Measurements from ENCODE around the gene SMCO2. TPM values are rescaled to one million over a fixed set of nuclear protein-coding genes. Genes with fewer than 3 reads are reported as not detected.

Gene SMCO2
- total and polyA plus RNA-seq, 9 of the 15 experiments (the other 6 are each of a cell fraction or from before 2014, with no cell fraction given): not detected

- TF ChIP-seq MNT (conservative IDR thresholded peaks at IDR 0.05): no peak
- TF ChIP-seq ZNF75A (CRISPR knock-in tag; IDR thresholded peaks at IDR 0.05): no peak
- TF ChIP-seq E2F1 (CRISPR knock-in tag; IDR thresholded peaks at IDR 0.05): no peak
Measured at GRCh38 chr12:27534765-27535161, 88.2 kb downstream of the SMCO2 start (continued).

- intact Hi-C loops (cut with micrococcal nuclease) (no loop called here), in situ Hi-C loops (cut with MboI) (no loop called here)
- CTCF ChIA-PET (ENCODE audit: low intra/inter-chr PET ratio): no interaction called here
- no peak overlapping the region for H3K4me2 ChIP-seq (ENCODE audit: insufficient read depth, low read length)
- H3K27me3 ChIP-seq (ENCODE audit: control insufficient read depth in 2 of 2, insufficient read depth in 2 of 2, low read length in 2 of 2): peaks cover 4 to 12% of the 10 kb centered on the region in 2 experiments; a peak in 2 of 5 replicates
- DNase-seq (ENCODE audit: extremely low read depth in 1 of 4, low spot score in 3 of 4): no peak
- no peaks in the 10 kb centered on the region for H3K9me3 ChIP-seq (replicated peaks; ENCODE audit: control insufficient read depth, insufficient read depth, low read depth, low read length)
- BruUV-seq (replicated peaks): no TSS peak
- H3K27ac ChIP-seq (ENCODE audit: extremely low read depth, low read depth, low read length): no peak overlapping the region
- H3K4me1 ChIP-seq (replicated peaks in 1 of 2; ENCODE audit: control insufficient read depth in 2 of 2, insufficient read depth in 2 of 2, low read length in 2 of 2): no peaks in the 10 kb centered on the region; a peak in 1 of 5 replicates
- no peak for ATAC-seq
- H3K9ac ChIP-seq (ENCODE audit: insufficient read depth in 1 of 2, low read depth in 2 of 2, low read length in 2 of 2): no peak overlapping the region
- no peak for FAIRE-seq
- H2AFZ ChIP-seq (ENCODE audit: low read depth, low read length): no peak overlapping the region
- no peaks in the 10 kb centered on the region for H3K79me2 ChIP-seq (ENCODE audit: control insufficient read depth, insufficient read depth, low read length)
- no peaks in the 10 kb centered on the region for H3K36me3 ChIP-seq (ENCODE audit: control insufficient read depth, insufficient read depth, low read length)
- POLR2A ChIA-PET: no interaction called here
- H3K4me3 ChIP-seq: no peak overlapping the region
- H3K9me1 ChIP-seq (ENCODE audit: control insufficient read depth, insufficient read depth, low read length): no peaks in the 10 kb centered on the region
- peaks cover 3% of the 10 kb centered on the region; the same call in 1 of the 2 replicates for H4K20me1 ChIP-seq (replicated peaks; ENCODE audit: control insufficient read depth, insufficient read depth, low read length)
- WGBS (ENCODE audit: insufficient coverage, low coverage, missing lambda C conversion rate): 2% methylated on average over 6 of the region's 6 CpGs
- no peak for TF ChIP-seq ZBTB12 (CRISPR knock-in tag; IDR thresholded peaks at IDR 0.05)
- TF ChIP-seq ZNF354B (CRISPR knock-in tag; IDR thresholded peaks at IDR 0.05): no peak
- no peak for TF ChIP-seq SIX5 (IDR thresholded peaks at IDR 0.05; ENCODE audit: borderline replicate concordance in 1 of 2, insufficient read depth in 1 of 2, low read depth in 1 of 2, low read length in 2 of 2)
- no peak for TF ChIP-seq SREBF2 (CRISPR knock-in tag; IDR thresholded peaks at IDR 0.05)
- no peak for TF ChIP-seq DEAF1 (CRISPR knock-in tag; IDR thresholded peaks at IDR 0.05)
- TF ChIP-seq HMG20B (CRISPR knock-in tag; IDR thresholded peaks at IDR 0.05): no peak
- TF ChIP-seq ZKSCAN1 (IDR thresholded peaks at IDR 0.05; ENCODE audit: low read depth, low read length): no peak
- no peak for TF ChIP-seq ZNF764 (CRISPR knock-in tag; IDR thresholded peaks at IDR 0.05; ENCODE audit: low read depth)
- no peak for TF ChIP-seq ZNF121 (CRISPR knock-in tag; conservative IDR thresholded peaks at IDR 0.05)
- no peak for TF ChIP-seq U2AF2 (optimal IDR thresholded peaks at IDR 0.05; ENCODE audit: low read depth, low read length)
Measured at GRCh38 chr12:27535318-27535717, 88.8 kb downstream of the SMCO2 start.

All from K562 (cell line).